Stimulated activated CD8-positive, alpha-beta memory T cell treated with anti-CD3 and anti-CD28 coated beads, Interleukin-12 subunit alpha, Interleukin-12 subunit beta, amount 100 ng/mL, for 24 hours (primary cell): ENCODE data around the gene PARVB.

Source experiments
- DNase-seq: peaks from one replicate; pipeline ENCODE4 v3.0.0-alpha.2; 2020; ENCODE audit errors: extremely low read depth

The PARVB gene, protein sequence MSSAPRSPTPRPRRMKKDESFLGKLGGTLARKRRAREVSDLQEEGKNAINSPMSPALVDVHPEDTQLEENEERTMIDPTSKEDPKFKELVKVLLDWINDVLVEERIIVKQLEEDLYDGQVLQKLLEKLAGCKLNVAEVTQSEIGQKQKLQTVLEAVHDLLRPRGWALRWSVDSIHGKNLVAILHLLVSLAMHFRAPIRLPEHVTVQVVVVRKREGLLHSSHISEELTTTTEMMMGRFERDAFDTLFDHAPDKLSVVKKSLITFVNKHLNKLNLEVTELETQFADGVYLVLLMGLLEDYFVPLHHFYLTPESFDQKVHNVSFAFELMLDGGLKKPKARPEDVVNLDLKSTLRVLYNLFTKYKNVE

DNA sequence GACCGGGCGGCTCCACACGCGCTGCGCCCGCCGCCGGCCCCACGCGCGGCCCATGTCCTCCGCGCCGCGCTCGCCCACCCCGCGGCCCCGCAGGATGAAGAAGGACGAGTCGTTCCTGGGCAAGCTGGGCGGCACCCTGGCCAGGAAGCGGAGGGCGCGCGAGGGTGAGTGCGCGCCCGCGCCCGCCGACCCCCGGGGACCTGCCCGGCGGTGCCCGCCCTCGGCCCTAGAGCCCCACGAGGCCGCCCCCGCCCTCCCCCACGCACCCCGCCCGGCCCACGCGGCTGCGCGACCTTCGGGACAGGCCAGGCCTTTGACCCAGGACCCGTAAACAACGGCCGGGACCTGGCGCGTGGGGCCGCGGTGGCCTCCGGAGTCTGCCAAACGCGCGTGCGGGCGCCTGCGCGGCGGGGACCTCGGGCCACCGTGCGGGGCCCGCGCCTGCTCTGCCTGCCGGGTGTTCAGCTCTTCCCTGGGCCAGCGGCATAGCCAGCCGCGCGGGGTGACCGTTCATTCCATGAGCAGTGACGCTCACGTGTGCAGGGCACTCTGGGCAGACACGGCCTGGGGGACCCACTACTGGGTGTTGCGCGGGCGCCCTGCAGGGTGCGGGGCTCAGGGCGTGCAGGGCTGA is at the start of gene PARVB:
Gene PARVB (plus strand): TSS at position 15 of the 634 bp plus-strand sequence. CDS start 38 bp downstream, at position 53.
- no peak for DNase-seq

DNA sequence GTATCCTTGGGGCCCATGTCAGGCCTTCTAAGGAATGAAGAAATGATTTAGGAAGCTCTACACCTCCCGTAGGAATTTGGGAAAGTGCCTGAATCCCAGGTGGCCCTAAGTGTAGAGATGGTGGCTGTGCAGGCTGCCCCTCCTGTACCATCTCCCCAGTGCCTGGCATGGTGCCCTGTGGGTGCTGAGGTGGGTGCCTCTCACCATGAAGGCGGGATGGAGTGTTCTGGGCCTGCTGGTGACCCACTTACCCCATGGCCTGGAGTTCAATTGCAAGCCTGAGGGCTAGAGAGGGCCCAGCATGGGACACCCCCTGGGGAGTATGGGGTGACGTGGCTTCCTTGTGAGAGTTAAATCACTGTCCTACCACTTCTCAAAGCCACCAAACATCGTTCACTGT is 49.1 kb upstream of the PARVB start:
- no peak for DNase-seq

DNA sequence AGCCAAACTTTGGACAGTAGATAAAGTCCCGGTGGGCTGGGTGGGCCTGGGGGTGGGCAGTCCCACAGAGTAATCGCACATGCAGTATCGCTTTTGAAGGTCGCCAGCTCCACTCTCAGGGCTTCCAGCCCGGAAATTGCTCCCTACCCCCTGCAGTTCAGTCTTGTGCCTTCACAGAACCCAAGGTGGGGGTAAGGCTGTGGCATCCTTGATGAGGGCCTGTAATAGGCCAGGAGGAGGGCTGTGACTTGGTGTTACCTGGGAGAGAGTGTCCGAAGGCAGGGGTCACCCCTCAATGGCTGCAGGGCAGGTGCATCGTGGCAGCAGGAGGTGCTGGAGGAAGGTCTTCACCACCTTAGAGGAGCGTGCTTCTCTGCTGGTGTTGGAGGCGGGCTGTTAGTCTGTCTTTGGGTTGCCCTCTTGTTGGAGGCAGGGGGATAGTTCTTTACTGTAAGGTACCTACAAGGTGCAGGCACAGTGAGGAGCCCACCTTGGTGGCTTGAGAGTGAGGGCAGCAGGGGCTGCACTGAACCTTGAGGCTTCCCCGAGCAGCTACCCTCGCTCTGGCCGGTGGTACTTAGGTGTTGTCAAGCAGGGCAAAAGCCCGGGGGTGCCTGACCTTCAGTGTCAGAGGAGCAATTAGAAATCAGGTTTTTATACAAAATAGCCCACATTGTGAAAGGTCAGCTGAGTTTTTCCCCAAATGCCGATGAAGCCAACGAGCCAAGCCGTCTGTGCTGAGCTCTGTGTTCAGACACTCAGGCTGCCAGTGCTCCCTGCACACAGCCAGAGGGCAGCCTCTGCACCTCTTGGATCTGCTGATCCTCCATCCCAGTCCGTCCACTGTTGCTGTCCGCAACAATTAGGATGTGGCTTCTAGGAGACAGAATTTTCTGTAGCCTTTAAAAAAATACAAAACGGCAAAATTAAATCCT is 47.0 kb upstream of the PARVB start:
- no peak for DNase-seq

DNA sequence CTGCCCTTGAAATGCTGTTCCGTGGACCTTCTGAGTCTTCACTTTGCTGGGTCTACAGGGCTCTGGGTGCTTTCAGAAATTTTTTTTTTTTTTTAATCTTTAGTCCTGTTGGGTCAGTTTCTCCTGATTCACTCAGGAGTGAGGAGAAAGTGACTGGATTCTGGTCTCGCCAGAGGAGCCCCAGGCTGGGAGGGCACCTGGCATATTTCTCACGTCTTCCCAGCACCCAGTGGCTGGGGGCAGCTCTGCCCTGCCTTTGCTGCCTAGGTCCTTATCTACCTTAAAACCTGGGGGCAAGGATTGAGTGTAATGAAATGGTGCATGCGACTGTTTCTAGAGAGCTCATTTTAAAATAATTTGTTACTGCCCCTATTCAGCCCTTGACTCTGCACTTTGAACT is 45.5 kb upstream of the PARVB start:
- no peak for DNase-seq

DNA sequence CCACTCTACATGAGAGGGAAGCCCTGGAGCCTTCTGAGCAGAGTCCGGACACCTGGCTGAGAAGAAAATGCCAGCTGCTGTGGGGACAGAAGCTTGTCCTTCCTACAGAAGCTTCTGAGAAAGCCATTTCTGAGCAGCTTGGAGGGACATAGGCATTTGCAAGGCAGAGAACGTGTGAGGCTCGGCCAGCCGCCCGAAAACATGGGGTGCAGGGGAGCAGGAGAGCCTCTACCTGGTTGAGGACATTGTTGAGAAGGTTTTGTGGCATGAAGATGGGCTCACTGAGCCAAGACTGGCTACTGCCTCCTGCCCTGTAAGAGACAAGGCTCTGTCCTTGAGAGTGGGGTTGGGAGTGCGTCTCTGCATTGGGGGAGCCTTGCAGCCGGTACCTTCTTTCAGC is 43.5 kb upstream of the PARVB start:
- no peak for DNase-seq

DNA sequence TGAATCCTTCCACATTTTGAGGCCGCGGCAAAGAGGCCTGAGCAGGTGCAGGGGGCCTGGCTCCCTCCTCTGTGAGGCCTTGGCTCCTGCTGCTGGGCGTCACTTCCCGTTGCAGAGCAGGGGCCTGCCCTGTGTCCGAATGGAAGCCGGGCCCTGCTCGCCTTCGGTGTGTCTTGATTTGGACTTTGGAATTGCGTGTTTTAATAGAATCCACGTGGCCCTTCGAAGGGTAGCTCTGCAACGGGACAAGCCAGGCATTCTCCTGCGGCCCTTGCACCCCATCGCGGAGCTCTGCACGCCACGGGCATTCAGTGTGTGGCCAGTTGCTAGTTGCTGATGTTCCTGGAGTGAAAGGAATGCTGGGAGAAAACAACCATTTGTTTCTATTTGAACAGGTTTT is 43.1 kb upstream of the PARVB start:
- DNase-seq: no peak

DNA sequence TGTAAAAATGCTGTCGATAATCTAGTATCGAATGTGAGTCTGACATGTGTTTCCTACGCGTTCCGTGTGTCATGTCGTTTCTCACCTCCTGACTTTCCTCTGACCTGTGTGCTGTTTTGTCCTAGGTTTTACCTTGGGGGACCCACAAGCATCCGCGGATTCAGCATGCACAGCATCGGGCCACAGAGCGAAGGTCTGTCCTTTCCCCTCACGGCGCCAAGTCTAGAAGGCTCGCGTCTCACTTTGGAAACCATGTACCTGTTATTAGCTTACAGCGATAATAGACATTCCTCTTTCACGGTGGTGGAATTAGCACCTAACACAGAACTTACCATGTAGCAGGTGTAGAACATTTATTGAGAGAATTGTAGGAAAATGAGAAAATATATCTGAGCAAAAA is 40.3 kb upstream of the PARVB start:
- no peak for DNase-seq

DNA sequence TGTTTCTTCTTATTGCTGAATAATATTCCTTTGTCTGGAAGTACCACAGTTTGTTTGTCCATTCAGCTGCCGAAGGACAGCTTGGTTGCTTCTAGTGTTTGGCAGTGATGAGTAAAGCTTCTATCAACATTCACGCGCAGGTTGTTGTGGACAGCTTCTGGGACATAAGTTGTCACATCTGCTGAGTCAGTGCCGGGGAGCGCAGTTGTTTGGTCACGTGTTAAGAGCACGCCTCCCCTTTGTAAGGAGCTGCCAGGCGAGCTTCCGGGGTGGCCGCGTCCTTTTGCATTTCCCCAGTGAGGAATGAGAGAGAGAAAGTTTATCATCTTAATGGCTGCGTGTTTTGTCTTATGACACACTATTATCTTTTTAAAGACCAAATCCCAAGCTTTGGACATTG is 38.6 kb upstream of the PARVB start:
- DNase-seq: no peak

DNA sequence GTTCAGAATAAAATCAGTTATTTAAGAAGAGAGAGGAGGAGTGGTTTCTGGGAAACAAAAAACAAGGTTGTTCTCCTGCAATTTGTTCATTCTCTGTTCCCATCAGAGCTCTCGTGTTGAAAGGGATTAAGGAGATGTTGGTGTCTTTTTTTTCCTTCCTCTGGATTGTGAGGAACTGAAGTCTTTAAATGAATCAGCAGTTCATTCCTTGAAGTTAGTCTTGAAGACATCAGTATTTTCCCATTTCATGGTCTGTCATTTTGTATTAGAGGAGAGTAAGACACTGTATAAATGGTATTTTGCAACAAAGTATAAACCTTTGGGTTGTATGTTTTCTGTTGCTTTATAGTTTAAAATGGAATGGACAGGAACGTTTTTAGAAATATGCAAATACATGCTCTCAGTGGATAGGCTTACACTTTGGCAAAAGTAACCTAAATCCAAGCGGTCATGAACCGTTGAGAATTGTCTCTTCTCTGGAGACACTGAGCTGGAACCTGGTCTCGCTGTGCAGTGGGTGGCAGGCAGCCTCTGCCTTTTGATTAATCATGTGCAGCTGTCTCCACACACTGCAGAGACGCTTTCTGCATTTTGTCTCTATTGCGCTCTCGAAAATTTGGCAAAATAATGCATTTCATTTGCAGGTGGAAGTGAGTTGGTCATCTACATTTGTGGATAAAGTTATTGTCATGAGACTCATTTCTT is 35.8 kb upstream of the PARVB start:
- no peak for DNase-seq

DNA sequence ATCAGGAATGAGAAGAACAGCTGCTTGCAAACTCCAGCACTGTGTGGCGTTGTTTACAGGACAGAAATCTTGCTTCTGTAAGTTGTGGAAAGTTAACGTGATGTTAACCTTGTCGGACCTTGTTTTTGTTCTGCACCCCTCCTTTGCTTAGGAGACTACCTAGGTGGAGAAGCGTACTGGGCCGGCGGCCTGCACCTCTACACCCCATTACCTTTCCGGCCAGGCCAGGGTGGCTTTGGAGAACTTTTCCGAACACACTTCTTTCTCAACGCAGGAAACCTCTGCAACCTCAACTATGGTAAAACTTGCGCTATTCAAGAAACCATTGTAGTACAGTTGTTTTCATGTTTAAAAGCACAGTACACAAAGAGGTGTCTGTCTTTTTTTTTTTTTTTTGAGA is 35.1 kb upstream of the PARVB start:
- no peak for DNase-seq

DNA sequence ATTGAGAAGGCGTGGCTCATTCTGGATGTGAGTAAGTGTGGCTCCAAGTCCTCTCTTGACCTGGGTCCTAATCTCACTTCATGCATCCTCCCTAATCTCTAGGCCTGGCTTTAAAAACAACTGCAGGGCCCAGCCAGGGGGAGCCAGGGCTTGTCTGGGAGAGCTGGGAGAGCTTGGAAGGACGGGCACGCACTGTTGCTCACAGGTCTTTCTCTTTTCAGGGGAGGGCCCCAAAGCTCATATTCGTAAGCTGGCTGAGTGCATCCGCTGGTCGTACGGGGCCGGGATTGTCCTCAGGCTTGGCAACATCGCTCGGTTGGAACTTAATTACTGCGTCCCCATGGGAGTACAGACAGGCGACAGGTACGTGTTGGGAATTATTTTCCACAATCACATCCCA is 34.1 kb upstream of the PARVB start:
- no peak for DNase-seq

DNA sequence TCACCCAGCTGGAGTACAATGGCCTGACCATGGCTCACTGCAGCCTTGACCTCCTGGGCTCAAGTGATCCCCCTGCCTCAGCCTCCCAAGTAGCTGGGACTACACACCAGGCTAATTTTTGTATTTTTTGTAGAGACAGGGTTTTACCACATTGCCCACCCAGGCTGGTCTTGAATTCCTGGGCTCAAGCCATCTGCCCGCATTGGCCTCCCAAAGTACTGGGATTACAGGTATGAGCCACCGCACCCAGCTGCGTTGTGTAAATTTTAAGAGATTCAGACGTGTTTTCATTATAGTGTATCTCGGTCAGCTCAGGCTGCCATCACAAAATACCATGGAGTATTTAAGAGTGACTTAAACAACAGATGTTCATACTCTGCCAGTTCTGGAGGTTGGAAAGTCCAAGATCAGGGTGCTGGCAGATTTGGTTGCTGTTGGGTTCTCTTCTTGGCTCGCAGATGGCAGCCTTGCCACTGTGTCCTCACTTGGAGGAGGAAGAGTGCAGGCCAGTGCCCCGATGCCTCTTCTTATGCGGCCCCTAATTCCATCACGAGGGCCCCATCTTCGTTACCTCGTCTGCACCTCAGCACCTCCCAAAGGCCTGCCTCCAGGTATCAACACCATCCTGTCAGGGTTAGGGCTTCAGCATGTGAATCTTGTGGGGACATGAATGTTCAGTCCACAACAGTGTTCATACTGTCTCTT is 32.6 kb upstream of the PARVB start:
- no peak for DNase-seq

DNA sequence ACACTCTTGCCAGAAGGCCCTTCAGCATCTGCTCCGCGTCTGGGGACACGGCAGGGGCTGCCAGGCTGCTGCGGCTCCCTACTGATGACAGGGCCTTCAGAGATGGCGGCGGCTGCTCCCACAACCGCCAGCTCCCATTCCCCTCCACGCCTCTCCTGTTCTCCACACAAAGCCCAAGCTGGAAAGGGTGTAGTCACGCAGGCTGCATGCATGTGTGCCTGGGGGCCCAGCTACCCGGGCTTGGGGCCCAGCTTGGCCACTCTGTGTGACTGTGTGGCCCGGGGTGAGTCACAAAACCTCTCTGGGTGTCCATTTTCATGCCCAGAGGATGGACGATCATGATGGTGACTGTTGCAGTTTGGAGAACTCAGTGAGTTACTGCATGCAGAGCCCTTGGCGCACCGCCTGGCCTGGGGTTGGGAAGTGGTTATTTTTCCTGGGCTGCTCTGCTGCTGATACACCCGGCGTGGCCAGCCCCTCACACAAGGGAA is 31.7 kb upstream of the PARVB start:
- DNase-seq: no peak

DNA sequence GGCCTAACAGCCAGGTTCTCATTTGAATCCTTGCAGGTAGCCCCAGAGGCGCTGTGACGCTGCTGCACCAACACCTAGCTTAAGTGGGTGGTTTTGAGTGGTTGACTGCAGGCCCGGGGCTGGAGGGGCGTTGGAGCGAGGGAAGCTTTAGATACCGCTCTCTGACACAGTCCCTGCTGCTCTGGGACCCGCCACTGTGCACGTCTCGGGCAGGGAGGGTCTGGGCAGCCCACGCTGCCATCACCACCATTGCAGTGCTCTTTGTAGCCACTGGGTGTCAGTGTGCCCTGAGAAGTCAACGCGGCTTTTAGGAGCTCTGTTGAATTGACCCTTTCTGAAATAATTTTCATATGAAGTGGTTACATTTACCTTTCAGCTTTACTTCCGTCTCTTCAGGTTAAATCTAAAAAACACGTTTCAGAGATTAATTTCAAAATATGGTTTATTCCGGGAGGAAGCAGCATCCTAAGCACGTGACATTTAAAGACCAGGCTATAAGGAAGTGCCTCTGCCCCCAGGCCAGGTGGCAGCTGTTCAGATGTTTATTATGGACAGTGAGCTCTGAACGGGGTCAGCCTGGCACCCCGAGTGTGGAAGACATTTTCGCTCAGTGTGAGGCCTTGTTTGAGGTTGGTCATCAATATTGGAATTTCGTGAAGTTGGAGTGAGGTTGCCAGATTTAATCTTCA is 30.9 kb upstream of the PARVB start:
- peak; percentile 8 for DNase-seq

DNA sequence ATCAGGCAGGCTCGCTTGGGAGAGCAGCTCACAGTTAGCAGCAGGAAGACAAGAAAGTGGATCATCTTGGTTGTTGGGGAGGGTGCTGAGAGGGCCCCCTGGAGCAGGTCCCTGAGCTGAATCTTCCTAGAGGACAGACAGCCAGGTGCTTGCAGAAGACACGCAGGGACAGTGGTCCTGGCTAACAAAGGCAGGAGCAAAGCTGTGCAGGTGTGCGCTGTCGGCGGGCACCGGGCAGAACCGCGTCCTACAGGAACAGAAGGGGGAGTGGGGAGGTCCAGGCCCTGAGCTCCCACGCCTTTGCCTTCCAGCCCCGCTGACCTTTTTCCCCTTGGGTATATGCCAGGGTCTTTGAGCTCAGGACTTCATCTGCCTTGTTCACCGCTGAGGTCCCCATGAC is 30.1 kb upstream of the PARVB start:
- DNase-seq: no peak

DNA sequence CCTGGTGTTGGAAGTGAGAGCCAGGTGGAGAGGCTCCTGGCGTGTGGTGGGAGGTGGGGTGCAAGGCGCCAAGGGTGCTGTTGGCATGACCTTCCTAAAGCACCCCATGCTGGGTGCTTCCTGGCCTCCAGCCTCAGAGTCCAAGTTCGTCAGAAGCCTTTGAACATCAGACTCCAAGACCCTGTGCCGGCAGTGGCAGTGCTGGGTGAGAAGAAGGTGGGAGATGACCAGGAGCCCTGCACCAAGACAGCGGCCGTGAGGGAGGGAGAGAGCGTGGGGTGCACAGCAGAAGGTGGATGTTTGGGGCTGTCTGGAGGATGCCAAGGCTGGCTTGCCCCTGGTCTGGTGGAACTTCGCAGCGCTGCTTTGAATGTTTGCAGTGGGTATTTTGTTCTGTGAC is 29.7 kb upstream of the PARVB start:
- DNase-seq: no peak

DNA sequence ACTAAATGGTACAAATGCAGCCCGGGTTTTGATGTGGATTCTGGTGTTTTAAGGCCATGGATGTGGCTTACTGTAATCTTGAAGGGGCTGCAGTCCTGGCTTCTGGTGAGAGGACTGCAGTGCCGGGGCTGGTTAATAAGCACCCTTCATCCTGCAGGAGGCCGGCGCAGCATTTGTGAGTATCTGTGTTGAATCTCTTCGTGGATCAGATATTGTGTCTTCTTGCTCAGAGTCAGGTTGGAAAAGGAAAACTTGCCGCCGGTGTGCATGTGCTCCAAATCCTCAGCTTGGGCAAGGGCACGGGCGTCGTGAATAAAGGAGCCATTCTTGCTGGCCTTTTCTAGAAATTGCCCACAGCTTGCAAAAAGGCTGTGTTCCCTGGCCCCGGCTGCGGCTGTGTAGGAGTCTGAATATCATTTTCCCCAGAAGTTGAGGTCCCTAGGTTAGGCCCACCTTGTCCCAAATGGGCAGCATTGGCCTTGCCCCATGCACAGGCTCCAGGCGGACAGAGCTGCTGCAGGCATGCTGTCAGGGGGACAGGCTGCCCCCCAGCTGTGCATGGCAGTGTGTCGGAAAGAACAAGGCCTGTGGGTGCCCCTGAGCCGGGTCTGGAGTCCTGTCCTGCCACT is 28.9 kb upstream of the PARVB start:
- no peak for DNase-seq

DNA sequence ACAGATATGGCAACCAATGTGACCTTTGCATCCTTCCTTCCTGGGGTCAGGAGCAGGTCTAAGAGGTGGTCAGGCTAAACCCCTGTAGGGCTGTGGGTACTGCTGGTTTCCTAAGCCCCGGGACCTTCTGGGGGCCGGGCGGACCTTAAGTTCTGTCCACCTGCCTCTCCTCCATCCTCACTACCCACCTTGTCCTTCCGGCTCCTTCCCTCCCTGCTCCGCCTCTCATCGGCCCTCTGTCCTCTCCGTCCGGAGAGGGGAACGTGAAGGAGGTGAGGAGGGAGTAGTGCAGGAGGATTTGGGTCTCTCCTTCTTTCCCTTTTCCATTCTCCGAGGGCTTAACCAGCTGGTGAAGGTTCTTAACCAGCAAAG is 28.3 kb upstream of the PARVB start:
- DNase-seq: no peak

DNA sequence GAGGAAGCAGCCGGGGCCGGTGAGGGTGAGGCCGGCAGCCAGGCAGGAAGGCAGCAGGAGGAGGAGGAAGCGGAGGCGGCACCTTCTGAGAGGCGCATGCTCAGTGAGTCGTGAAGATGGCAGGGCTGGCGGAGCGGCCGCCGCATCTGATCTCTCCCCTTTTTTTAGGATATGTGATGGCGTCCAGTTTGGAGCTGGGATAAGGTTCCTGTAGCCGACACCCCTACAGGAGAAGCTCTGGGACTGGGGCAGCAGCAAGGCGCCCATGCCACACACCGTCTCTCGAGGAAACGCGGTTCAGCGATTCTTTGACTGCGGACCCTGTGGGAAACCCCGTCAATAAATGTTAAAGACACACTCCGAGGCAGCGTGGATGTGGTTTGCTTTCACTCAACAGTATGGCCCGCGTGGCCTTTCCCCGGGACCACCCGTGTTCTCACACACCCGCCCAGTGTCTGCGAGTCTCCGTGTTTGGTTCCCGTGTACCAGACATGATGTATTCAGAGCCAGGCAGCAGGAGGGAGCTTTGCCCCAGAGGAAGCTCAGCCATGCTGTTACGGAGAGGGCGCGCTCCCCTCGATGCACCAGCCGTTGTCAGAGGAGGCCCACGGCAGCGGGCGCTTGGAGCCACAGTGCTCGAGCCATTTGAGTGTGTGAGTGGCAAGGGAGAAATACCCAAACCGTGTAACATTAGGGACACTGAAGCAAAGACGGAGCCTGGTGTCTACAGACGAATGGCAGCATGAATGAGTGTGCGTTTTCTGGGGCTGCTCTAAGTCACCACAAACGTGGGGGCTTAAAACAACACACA is 27.7 kb upstream of the PARVB start:
- peak; percentile 36 for DNase-seq

DNA sequence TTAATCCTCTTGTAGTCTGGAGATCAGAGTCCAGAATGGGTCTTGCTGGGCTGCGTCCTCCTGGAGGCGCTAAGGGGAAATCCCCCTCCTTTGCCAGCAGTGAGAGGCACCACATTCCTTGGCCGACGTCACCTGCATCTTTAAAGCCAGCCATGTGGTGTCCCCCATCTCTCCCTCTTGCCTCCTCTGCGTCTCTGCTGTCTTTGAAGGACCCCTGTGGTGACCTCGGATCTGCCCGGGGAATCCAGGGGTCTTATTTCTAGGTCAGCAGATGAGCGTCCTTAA is 27.2 kb upstream of the PARVB start:
- DNase-seq: no peak
